HG03196 (cell line): ENCODE results near the gene ATF5.
"Not testable (repeated sequence)": the region's sequence is repeated elsewhere in the genome, so short reads cannot be mapped to it uniquely, and the experiment has no call there.

Experiments
- ATAC-seq: cut with Tn5 transposase; IDR thresholded peaks from one replicate; pipeline ENCODE4 v1.9.1; 2021; ENCODE audit not compliant: unreplicated experiment

ATF5 gene

DNA sequence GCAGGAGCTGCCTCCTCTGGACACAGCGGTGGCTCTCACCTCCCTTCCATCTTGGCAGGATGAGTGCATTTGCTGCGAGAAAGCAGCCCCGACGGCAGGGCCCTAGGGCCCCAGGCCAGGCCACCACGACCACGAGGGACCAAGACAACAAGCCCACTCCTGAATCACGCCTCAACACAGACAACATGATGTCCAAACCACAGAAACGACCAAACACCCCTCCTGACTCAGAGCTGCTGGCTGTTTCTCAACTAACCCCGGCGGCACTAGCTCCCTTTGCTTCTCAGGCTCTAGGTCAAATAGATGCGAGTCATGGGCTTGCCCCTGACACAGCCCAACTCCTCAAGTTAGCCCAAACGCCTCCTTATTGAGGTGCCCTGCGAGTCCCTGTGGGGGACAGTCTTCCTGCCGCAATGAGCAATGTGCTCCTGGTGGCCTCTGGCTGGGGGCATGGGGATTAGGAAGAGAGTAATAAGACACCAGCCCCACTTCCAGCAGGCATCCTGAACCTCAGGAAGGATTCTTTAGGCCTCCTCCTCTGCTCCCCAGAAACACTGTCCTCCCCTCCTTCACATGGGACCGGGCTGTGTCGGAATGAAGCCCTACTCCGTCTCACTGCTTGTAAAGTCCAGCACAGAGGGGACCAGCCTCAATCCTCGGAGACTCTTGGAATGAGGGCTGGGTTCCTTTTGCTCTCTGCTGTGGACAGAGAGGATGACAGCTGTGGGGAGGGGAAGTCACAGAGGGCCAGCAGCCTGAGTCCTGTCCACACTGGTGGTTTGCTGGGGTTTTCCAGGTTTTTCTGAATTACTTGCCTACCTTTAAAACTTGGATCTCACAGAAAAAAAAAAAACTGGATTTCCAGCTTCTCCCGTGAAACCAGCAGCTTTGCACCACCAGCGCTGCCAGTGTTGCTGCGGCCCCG, 6.9 kb upstream of the ATF5 start:
- no peak for ATAC-seq

DNA sequence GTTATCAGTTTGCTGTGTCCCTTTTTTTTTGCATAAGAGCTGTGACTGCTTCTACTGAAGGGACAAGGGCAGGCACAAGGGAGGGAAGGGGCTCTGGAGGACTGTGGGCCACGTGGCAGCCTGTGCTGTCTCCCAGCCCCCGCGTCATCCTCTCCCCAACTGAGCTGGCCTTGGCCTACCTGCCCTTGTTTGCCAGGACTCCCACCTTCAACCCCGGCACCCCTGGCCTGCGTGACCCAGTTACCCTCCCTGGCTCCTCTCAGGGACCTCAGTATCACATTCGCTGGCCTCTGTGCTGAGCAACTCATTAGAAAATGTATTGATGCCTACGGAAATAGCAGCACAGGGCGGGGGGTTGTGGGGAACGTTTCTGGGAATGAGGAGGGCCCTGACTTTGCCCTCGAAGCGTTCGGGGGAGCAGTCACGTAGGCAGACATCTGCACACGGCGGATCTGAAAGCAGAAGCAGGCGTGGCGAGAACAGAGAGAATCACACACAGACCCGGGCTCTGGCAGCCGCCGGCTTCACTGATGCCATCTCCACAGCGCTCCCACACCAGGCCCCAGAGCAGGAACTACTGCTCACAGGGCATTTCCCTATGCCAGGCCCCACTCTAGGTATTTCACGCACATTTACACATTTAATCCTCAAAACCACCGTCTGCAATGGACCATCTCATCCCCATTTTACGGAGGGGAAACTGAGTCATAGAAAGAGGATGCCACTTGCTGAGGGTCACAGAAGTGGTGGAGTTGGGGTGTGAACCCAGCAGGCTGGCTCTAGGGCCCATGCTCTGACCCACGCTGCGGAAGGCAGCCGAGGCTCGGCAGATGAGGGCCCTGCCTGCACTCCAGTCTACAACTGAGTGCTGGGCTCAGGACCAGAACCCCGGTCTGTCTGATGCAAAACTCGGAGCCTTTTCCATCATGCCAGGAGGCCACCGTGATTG, 5.7 kb upstream of the ATF5 start:
- no peak for ATAC-seq

DNA sequence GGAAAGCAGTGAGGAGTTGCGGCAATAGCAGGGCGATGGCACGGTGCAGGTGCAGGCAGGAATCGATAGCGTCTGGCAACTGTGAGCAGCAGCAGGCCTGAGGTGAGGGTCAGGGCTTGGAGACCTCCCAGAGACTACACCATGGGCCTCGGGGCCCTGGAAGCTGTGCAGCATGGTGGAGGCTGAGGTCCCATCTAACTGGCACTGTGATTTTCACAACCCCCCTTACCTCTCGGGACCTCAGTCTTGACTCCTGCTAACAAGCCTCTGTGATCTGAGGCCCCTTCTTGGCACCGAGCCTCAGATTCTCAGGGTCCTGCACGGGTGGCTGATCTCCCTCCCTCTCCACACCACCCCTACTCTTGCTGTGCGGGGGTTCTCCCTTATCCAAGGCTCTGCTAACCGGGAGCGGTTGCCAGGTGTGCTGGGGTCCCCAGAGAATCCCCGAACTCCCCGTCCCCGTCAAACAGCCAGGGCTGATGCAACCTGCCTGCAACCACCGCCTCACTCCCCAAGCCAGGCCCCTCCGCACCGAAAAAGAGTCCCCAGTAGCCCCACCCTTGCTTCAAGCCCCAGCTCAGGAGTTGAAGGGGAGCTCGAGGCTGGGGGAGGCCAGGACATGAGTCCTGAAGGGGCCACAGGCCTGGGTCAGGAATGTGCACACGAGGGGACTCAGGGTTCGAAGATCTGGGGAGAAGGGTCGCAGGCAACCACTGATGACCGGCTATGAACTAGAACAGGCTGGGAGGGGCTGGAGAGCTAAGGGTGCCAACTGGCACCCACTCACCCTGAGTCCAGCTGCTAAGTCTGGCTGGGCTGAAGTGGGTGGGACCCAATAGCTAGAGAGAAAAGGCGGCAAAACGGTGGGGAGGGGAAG, 4.8 kb upstream of the ATF5 start:
- ATAC-seq: no peak

DNA sequence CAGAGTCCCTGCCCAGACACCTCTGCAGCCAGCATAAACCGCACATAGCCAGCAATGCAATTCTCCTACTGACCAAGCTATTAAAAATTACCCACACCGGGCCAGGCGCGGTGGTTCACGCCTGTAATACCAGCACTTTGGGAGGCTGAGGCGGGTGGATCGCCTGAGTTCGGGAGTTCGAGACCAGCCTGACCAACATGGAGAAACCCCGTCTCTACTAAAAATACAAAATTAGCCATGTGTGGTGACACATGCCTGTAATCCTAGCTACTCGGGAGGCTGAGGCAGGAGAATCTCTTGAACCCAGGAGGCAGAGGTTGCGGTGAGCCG, 4.2 kb upstream of the ATF5 start:
- ATAC-seq: not testable (repeated sequence)

DNA sequence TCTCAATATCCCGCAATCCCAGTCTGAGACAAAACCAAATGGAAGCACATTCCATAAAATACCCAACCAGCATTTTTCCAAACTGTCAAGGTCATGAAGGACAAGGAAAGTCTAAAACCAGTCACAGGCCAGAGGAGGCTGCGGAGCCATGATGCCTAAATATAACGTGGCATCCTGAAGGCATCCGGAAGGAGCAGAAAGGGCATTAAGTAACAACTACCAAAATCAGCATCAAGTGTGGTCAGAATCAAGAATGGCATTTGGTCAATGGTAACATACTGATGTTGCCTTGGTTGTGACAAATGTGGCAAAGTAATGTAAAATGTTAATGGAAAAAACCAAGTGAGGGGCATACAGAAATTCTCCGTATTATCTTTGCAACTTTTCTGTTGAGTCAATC, 3.5 kb upstream of the ATF5 start:
- no peak for ATAC-seq

DNA sequence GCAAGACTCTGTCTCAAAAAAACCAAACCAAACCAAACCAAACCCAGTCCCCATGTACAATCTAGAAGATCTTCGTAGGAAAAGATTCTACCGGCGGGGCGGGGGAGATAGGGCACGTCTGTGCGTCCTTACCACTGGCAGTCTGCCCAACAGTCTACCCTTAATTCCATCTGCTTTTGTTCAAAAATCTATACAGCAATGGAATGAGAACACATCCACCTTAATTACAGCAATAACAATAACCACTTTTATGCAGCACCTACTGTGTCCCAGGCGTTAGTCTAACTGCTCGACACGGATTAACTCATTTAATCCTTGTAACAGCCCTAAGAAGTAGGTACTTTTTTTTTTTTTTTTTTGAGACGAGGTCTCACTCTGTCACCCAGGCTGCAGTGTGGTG, 2.5 kb upstream of the ATF5 start:
- ATAC-seq: no peak

DNA sequence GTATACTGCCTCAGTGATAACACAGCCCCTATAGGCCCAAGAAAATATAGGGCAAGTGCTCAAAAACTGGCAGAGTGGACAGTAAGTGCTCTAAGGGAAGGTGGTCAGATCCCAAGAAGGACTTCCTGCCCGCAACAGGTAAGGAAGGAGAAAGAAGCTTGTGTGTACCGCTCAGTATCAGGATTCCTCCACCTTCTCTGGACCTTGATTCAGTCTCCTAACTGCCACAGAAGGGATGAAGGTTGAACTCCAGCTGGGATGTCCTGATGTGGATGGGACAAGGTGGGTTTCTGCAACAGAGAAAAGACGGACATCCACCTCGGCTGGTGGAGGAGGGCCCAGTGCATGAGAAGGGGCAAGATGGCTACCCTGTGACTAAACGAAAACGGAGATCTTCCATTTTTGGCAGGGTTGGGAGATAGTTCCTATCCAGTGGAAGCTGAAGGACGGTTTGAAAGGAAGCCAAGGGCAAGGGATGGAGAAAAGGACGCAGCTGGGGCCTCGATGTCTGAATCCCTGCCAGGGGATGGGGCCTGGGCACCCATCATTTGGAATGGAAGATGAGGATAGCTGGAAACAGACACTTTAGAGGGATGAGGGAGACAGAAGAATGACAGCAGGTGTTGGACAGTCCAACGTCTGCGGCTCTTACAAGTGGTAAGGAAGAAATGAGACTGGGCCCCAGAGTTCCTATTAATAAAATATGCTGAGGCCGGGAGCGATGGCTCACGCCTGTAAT, 1.3 kb upstream of the ATF5 start:
- no peak for ATAC-seq

DNA sequence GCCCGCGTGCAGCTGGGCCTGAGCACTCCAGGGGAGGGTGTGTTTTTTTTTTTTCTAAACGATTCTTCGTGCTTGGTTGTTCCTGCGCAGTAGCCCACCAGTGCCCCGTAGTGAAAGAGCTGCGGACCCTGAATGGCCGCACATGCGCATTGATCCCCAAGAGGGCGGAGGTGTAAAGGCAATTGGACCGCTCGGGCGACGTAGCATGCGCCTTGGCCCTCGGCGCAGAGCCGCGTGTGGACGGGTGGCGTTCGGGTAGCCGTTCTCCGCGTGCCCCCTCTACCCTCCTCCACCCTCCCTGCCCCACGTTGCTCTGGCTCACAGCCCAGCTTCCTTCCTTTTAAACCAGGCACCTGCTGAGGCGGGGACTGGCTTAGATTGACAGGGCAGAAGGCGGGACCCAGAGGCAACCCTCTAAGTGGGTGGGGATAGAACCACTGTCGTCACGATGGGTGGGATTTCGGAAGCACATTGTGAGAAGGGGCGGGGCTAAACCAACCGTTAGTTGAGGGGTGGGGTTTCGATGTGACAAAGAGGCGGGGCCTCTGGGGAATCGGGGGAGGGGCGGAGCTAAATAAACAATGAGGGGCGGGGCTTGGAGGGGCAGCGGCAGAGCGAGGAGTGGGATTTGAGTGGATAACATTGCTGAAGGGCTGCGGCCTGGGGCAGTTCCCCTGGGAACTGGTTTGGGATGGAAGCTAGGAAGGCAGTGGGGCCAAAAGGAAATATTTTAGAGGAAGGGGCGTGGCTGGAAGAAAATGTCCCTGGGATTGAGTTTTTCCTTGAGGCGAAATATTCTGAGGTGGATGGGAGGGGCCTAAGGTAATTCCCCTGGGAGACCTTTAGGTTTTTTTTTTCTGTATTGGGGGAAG, 842 bp downstream of the ATF5 start:
- peak; percentile 65 for ATAC-seq

DNA sequence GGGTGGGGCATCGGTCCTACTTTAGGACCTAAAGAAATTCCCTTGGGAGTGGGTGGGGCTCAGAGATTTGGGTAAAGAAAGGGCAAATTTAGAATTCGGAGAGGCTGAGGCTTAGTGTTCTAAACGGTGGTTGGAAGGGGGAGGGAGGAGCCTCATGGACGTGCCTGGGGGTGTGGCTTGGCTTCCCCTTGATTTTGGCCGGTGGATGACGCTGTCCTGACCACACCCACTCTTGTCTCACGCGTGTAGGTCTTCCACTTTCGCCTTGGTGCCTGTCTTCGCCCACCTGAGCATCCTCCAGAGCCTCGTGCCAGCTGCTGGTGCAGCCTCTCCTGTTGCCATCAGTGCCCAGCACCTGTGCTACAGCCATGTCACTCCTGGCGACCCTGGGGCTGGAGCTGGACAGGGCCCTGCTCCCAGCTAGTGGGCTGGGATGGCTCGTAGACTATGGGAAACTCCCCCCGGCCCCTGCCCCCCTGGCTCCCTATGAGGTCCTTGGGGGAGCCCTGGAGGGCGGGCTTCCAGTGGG, 1.5 kb downstream of the ATF5 start:
- no peak for ATAC-seq

DNA sequence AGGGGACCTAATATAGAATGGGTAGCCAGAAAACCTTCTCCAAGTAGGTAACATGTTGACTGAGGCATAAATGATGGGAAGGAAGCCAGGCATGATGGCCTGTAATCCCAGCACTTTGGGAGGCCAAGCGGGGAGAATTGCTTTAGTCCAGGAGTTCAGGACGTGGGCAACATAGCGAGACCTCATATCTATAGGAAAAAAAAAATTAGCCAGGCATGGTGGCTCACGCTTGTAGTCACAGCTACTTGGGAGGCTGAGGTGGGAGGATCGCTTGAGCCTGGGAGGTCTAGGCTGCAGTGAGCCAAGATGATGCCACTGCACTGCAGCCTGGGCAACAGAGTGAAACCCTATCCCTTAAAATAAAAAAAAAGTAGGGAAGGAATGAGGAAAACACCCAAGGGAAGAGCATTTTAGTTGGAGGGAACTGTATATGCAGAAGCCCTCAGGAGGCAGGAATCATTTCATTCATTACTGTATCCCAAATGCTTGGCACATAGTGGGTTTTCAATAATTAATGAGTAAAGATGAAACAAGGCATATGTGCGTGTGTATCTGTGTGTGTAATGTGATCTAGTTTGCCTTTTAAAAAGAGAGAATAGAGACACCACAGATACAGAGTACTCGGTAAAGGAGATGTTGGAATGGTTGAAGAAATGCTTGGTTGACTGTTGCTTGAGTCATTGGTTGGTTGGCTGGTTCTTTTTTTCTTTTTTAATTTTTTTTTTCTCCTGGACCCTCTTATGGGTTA, 2.5 kb downstream of the ATF5 start:
- ATAC-seq: no peak

DNA sequence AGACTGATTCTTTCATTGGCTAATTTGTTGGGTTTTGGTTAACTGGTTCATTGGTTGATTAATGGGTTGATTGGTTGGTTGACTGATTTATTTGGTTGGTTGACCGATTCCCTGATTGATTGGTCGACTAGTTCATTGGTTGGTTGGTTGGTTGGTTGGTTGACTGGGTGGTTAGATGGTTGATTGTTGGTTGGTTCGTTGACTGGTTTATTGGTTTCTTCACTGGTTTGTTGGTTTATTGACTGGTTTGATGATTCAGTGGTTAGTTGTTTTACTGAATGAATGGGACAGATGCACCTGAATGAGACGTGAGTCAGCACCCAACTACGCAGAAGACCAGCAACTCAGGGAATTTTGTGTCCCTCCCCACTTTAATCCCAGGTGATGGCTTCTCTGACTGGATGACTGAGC, 3.0 kb downstream of the ATF5 start:
- no peak for ATAC-seq

DNA sequence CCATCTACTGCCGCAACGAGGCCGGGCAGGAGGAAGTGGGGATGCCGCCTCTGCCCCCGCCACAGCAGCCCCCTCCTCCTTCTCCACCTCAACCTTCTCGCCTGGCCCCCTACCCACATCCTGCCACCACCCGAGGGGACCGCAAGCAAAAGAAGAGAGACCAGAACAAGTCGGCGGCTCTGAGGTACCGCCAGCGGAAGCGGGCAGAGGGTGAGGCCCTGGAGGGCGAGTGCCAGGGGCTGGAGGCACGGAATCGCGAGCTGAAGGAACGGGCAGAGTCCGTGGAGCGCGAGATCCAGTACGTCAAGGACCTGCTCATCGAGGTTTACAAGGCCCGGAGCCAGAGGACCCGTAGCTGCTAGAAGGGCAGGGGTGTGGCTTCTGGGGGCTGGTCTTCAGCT, 3.7 kb downstream of the ATF5 start:
- ATAC-seq: no peak

DNA sequence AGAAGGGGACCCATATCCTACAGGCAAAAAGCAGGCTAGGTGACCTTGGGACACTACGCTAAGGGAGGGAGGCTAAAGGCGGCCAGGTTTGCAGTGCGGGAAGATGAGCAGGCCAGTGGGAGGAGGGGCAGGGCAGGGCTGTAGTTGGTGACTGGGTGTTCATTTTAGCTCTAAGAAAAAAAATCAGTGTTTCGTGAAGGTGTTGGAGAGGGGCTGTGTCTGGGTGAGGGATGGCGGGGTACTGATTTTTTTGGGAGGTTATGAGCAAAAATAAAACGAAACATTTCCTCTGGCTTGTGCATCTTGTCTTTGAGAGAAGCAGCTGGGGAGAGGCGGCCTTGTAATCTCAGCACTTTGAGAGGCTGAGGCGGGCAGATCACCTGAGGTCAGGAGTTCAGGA, 4.6 kb downstream of the ATF5 start:
- no peak for ATAC-seq

DNA sequence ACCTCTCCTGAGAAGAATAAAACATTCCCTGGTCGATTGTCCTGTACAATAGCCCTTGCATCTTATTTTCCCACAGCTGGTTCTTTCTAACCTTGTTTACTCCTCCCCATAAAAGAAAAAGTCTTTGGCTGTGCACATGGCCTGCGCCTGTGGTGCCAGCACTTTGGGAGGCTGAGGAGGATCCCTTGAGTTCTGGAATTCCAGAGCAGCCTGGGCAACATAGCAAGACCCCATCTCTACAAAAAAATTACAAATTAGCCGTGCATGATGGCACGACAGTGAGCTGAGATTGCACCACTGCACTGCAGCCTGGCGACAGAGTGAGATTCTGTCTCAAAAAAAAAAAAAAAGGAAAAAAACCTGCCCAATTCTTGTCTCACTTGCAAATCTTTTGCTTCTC, 7.5 kb downstream of the ATF5 start:
- no peak for ATAC-seq

DNA sequence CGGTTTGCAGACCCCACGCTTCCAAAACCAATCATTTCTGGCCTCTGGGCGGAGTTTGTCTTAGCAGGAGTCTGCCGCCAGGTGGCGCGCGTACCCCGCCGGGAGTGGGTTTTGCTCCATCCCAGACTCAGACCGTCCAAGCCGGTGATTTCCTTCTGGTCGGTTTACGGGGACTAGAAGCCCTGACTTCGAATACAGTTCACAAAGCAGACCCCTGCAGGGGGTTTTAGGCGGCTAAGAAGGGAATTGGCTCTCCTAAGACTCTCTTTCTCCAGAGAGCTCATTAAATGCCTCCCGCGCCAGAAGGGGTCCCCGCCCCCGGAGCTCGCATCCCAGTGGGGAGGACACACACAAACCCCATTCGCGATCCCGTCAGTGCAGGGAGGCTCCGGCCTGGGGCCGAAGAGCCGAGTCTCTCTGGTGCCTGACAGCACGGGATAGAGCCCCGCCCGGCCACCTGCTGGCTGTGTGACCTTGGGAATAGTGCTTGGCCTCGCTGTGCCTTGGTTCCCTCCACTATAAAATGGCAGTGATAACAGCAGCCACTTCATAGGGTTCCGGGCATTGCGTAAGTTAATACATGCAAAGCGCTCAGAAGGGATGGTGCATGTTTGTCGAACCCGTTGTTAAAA, 8.9 kb downstream of the ATF5 start:
- ATAC-seq: no peak

DNA sequence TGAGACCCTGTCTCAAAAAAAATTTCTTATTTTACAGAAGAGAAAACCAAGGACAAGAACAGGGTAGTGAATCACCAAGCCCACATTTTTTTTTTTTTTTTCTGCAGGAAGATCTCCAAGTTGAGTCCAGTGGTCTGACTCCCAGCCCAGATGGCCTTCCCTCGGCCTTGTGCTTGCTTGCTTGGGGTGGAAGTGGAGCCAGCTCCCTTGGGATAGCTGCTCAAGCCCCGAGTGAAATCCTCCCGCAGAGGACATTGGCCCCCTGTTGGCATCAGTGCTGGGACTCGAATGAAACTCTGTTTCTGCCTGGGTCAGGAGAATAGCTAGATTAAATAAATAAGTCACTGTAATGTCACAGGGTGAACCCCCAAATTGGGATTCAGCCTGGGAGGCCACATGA, 9.7 kb downstream of the ATF5 start:
- ATAC-seq: no peak

DNA sequence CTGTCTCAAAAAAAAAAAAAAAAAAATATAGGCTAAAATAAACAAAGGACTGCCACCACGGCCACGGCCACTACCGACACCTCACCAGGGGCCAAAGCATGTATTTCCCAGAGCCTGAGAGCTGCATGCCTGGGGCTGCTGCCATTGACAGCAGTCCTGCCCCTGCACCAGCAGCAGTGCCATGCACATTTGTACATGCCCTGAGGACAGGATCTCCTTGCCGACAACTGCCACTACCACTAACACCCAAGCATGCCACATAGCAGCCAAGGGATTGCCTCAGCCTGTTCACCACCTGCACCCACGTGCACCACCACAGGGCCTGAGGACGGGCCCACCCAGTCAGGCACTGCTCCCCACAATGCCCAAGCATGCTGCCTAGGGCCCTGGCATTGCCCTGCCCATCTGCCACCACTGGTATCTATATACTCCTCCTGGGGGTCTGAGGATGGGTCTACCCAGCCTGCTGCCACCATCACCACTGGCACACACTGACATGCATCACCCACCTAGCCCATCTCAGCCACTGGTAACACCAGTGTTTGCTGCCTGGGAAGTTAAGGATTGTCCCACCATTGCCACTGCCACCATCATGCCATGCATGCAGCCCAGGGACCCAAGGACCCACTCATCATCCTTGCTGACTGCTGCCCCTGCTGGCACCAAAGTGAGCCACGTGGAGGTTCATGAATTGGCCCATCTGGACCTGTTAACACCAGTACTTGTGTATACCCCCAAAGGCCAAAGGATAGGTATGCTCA, 10.9 kb downstream of the ATF5 start:
- no peak for ATAC-seq

DNA sequence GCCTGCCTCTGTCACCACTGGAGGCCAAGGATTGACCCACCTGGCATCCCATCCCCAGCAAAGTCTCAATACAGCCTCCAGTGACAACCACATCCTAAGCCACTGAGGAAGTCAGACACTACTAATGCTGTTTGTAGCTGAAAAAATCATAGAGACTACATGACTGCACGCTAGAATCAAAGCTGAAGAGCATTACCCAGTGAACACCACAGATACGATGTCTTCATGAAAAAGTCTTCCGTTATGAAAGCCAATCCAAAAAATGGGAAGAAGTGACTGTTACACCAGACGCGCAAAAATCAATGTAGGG, 11.4 kb downstream of the ATF5 start:
- no peak for ATAC-seq
